Common myeloid progenitor, CD34-positive (primary cell): ENCODE measurements around the gene AP2S1.
"Not testable (repeated sequence)": the region's sequence is repeated elsewhere in the genome, so short reads cannot be mapped to it uniquely, and the experiment has no call there.

Experiments
- CTCF ChIA-PET: fragments of 350-600 bp; sonication (Branson Sonifier 250); formaldehyde crosslinking; loops from one replicate; lab custom pipeline; 2021; ENCODE audit warnings: antibody characterized with exemption; lab: Charles Lee
- POLR2A ChIA-PET: fragments of 350-600 bp; sonication (Branson Sonifier 250); formaldehyde crosslinking; loops from one replicate; lab custom pipeline; 2021; ENCODE audit warnings: antibody characterized with exemption; lab: Charles Lee
- DNase-seq, 3 donors: peaks; one replicate each; pipeline versions ENCODE4 v3.0.0 to v3.0.0-alpha.2; 2013
- H3K27ac ChIP-seq, 2 experiments: 1 replicate in 1 of 2; 2 replicates in 1 of 2; pipeline ENCODE4 v1.7.0; 2013; ENCODE audit warnings: inconsistent platforms in 2 of 2, low read length in 2 of 2, mild to moderate bottlenecking in 2 of 2, low read depth in 1 of 2, moderate library complexity in 1 of 2; ENCODE audit not compliant: severe bottlenecking in 2 of 2, insufficient read depth in 1 of 2, poor library complexity in 1 of 2
- H3K27me3 ChIP-seq, 5 experiments: replicated peaks in 2 of 5; 1 replicate in 3 of 5; 2 replicates in 2 of 5; pipeline versions ENCODE4 v1.6.1 to v1.7.0; 2013; ENCODE audit warnings: low read length in 4 of 5, mild to moderate bottlenecking in 2 of 5, moderate library complexity in 2 of 5, inconsistent platforms in 1 of 5; ENCODE audit not compliant: insufficient read depth in 5 of 5, control insufficient read depth in 4 of 5
- H3K36me3 ChIP-seq, 4 experiments: 1 replicate in 2 of 4; 2 replicates in 2 of 4; pipeline versions ENCODE4 v1.6.1 to v1.7.0; 2013; ENCODE audit warnings: low read length in 3 of 4, control low read depth in 1 of 4, mild to moderate bottlenecking in 1 of 4; ENCODE audit not compliant: control insufficient read depth in 4 of 4, insufficient read depth in 4 of 4
- H3K4me1 ChIP-seq, 4 experiments: 1 replicate in 3 of 4; 2 replicates in 1 of 4; pipeline versions ENCODE4 v1.6.1 to v1.7.1; 2013; ENCODE audit warnings: low read length in 3 of 4, mild to moderate bottlenecking in 3 of 4, control low read depth in 1 of 4, inconsistent platforms in 1 of 4, moderate library complexity in 1 of 4; ENCODE audit not compliant: control insufficient read depth in 4 of 4, insufficient read depth in 4 of 4; ENCODE audit errors: control extremely low read depth in 1 of 4
- H3K4me3 ChIP-seq, 7 experiments: 1 replicate in 4 of 7; 2 replicates in 3 of 7; pipeline versions ENCODE4 v1.5.1 to v1.7.0; 2013; ENCODE audit warnings: mild to moderate bottlenecking in 7 of 7, low read length in 6 of 7, moderate library complexity in 6 of 7, inconsistent platforms in 2 of 7, low read depth in 2 of 7, control low read depth in 1 of 7; ENCODE audit not compliant: insufficient read depth in 4 of 7, control insufficient read depth in 1 of 7; ENCODE audit errors: extremely low read depth in 1 of 7
- H3K9me3 ChIP-seq, 5 experiments: 1 replicate in 4 of 5; 2 replicates in 1 of 5; pipeline versions ENCODE4 v1.6.1 to v1.7.1; 2013; ENCODE audit warnings: low read length in 4 of 5, mild to moderate bottlenecking in 2 of 5, inconsistent platforms in 1 of 5, low read depth in 1 of 5, moderate library complexity in 1 of 5; ENCODE audit not compliant: control insufficient read depth in 4 of 5, insufficient read depth in 2 of 5; ENCODE audit errors: control extremely low read depth in 1 of 5
- WGBS: methylation state at CpG from one replicate; pipeline ENCODE4 v1.1.5; 2013; ENCODE audit not compliant: insufficient coverage; 5-methylcytosine and 5-hydroxymethylcytosine counted together

Gene AP2S1

DNA sequence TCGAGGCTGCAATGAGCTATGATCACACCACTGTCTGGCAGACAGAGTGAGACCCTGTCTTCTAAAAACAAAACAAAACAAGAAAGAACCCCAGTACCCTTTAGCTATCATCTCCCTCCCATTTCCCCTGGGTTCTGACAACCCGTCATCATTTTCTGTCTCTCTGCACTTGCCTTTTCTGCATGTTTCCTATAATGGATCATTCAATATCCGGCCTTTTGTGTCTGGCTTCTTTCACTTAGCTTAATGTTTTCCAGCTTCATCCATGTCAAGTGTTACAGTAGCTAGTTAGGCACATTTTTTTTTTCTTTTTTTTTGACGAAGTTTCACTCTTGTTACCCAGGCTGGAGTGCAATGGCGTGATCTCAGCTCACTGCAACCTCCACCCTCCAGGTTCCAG is 16.5 kb downstream of the AP2S1 start:
- ChIA-PET POLR2A (no interaction called here), CTCF (interaction anchor here (1.0 to 12.2 kb wide), 6 partner anchors 9 to 81 kb away, joined by 3 to 189 read pairs (median 4); no protein-coding TSS in a partner anchor)
- H3K36me3 ChIP-seq = peaks cover 3 to 10% (median 7%) of the 10 kb centered on the region in 4 experiments
- no peaks in the 10 kb centered on the region for H3K27me3 ChIP-seq
- no peaks in the 10 kb centered on the region for H3K9me3 ChIP-seq
- 88% methylated on average over 4 of the region's 5 CpGs for WGBS
- no peak overlapping the region for H3K4me3 ChIP-seq
- peaks cover 0 to 11% (median 6%) of the 10 kb centered on the region in 4 experiments for H3K4me1 ChIP-seq
- no peak for DNase-seq
- no peak overlapping the region for H3K27ac ChIP-seq

DNA sequence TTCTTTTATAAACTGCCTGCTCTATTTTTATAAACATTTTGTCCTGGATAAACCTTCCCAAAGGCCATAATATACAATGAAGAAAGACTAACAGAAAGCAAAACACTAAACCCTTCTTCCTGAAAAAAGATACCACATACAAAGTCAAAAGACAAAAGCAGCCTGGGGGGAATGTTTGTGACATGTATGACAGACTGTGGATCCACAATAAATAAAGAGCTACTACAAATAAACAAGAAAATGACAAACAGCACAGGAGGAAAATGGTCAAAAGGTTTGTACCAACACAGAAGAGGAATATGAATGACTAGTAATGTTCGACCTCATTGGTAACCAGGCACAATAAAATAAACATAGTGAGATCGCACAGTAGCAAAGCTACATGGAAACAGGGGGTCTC is 19.8 kb downstream of the AP2S1 start:
- DNase-seq = no peak
- Histone ChIP-seq H3K27me3 (no peaks in the 10 kb centered on the region), H3K27ac (no peak overlapping the region), H3K9me3 (no peaks in the 10 kb centered on the region), H3K4me1 (peaks cover 0 to 12% (median 6%) of the 10 kb centered on the region in 4 experiments), H3K4me3 (no peak overlapping the region), H3K36me3 (no peaks in the 10 kb centered on the region)
- CTCF ChIA-PET = interaction anchor here (1.2 to 1.9 kb wide), 7 partner anchors 8 to 73 kb away, joined by 3 to 12 read pairs (median 4); no protein-coding TSS in a partner anchor
- 100% methylated on average over 1 of the region's 2 CpGs for WGBS
- POLR2A ChIA-PET = no interaction called here

DNA sequence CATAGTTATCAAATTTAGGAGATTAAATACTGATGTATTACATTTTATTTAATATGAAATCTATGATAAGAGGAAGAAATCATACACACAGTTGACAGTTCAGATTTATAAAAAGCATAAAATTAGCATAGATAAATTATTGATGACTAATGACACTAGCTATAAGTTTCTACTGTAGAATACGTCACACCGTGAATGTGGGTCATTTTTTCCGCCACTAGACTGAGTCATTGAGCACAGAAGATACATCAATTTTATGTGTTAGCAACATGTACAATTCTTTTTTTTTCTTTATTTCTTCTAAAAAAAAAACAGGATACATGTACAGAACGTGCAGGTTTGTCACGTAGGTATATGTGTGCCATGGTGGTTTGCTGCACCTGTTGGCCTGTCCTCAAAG is 22.2 kb downstream of the AP2S1 start:
- Histone ChIP-seq H3K36me3 (no peaks in the 10 kb centered on the region), H3K27me3 (no peaks in the 10 kb centered on the region), H3K27ac (no peak overlapping the region), H3K4me1 (peaks cover 0 to 20% (median 13%) of the 10 kb centered on the region in 4 experiments), H3K4me3 (no peak overlapping the region), H3K9me3 (no peaks in the 10 kb centered on the region)
- DNase-seq = peak in 2 of 3 donors; percentile 24 to 39
- WGBS = 94% methylated on average over 3 of the region's 5 CpGs
- POLR2A ChIA-PET = no interaction called here
- CTCF ChIA-PET = interaction anchor here (1.4 to 2.2 kb wide), 2 partner anchors 70 to 77 kb away, joined by 3 to 7 read pairs; no protein-coding TSS in a partner anchor

DNA sequence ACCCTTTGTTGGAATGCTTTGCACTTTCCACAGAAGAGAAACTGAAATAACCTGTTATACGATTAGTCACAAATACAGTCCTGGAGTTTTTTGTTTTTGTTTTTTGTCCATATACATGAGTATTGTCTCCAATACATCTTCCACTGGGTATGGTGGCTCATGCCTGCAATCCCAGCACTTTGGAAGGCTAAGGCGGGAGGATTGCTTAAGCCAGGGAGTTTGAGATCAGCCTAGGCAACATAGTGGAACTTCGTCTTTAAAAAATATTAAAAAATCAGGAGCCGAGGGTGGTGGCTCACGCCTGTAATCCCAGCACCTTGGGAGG is 25.0 kb downstream of the AP2S1 start:
- DNase-seq = no peak
- Histone ChIP-seq H3K36me3 (no peaks in the 10 kb centered on the region), H3K27ac (no peak overlapping the region), H3K9me3 (no peaks in the 10 kb centered on the region), H3K4me1 (peaks cover 0 to 35% (median 28%) of the 10 kb centered on the region in 4 experiments), H3K27me3 (no peaks in the 10 kb centered on the region), H3K4me3 (no peak overlapping the region)
- POLR2A ChIA-PET = no interaction called here
- CTCF ChIA-PET = interaction anchor here (1.5 to 2.0 kb wide), 2 partner anchors 48 to 76 kb away, joined by 4 to 5 read pairs; no protein-coding TSS in a partner anchor
- 97% methylated on average over 4 of the region's 5 CpGs for WGBS

DNA sequence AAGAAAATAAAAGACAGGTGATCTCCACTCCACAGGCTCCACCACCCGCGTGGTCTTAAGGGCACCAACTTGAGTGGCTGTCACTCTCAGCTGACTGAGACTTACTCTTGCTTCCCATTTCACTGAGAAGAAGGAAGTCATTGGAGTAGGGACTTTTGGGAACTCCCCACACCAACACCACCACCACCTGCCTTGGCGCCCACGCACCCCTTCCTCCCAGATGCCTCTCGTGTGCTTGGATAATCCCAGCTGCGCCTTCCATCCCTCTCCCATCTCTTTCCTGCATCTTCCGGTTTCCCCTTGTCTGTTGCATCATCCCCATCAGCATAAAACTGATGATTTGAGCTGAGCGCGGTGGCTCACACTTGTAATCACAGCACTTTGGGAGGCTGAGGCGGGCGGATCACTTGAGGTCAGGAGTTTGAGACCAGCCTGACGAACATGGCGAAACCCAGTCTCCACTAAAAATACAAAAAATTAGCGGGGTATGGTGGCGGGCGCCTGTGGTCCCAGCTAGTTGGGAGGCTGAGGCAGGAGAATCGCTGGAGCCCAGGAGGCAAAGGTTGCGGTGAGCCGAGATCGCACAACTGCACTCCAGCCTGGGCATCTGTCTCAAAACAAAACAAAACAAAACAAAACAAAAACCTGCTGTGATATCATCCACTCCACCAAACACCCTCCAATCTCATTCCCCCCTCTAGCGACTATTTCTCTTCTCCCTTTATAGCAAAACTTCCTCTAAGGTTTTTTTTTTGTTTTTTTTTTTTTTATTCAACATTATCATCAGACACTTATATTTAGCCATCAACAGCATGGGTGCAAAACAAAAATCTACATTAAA is 25.5 kb downstream of the AP2S1 start:
- no peaks in the 10 kb centered on the region for H3K36me3 ChIP-seq
- peaks cover 0 to 39% (median 31%) of the 10 kb centered on the region in 4 experiments for H3K4me1 ChIP-seq
- POLR2A ChIA-PET = interaction anchor here (0.6 kb wide), 2 partner anchors 70 to 593 kb away, joined by 3 read pairs; no protein-coding TSS in a partner anchor
- H3K27me3 ChIP-seq = no peaks in the 10 kb centered on the region
- H3K9me3 ChIP-seq = no peaks in the 10 kb centered on the region
- CTCF ChIA-PET = interaction anchor here (1.0 to 2.0 kb wide), 7 partner anchors 9 to 75 kb away, joined by 3 to 8 read pairs (median 4); no protein-coding TSS in a partner anchor
- H3K27ac ChIP-seq = no peak overlapping the region
- H3K4me3 ChIP-seq = no peak overlapping the region
- DNase-seq = peak in 2 of 3 donors; percentile 63
- WGBS = 79% methylated on average over 15 of the region's 21 CpGs

DNA sequence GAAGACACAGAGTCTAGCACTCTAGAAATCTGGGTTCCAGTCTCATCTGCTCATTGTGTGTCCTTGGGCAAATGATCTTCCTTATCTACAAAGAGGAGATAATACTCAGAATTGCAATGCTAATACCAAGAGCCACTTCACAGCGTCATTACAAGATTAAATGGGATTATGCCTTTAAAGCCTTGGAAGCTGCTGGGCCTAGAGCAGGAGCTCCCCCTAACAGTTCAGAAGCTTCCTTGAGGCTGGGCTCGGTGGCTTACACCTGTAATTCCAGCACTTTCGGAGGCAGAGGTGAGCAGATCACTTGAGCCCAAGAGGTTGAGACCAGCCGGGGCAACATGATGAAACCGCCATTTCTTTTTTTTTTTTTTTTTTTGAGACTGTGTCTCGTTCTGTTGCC is 27.6 kb downstream of the AP2S1 start:
- DNase-seq = no peak
- ChIA-PET POLR2A (interaction anchor here (0.6 kb wide), 1 partner anchor 158 kb away, joined by 3 read pairs; no protein-coding TSS in a partner anchor), CTCF (interaction anchor here (1.1 to 1.8 kb wide), 6 partner anchors 8 to 65 kb away, joined by 3 to 7 read pairs (median 4); no protein-coding TSS in a partner anchor)
- Histone ChIP-seq H3K4me1 (peaks cover 0 to 34% (median 27%) of the 10 kb centered on the region in 4 experiments), H3K9me3 (no peaks in the 10 kb centered on the region), H3K4me3 (no peak overlapping the region), H3K36me3 (no peaks in the 10 kb centered on the region), H3K27me3 (no peaks in the 10 kb centered on the region), H3K27ac (no peak overlapping the region)
- 100% methylated on average over 3 of the region's 6 CpGs for WGBS

DNA sequence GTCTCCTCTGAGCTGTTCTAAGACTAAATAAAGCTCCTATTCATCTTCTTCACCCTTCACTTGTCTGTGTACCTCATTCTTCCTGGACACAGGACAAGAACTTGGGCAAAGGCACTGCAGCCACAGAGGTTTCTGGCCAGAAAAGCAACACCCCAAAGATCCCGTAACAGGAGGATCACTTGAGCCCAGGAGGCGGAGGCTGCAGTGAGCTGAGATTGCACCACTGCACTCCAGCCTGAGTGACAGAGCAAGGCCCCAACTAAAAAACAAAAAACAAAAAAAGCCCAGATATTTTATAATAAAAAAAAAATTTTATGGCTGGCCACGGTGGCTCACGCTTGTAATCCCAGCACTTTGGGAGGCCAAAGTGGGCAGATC is 28.2 kb downstream of the AP2S1 start:
- H3K4me3 ChIP-seq, POLR2A ChIA-PET, DNase-seq, H3K27ac ChIP-seq, H3K36me3 ChIP-seq, H3K27me3 ChIP-seq, H3K9me3 ChIP-seq: not testable (repeated sequence)
- CTCF ChIA-PET = interaction anchor here (1.1 to 2.1 kb wide), 8 partner anchors 9 to 66 kb away, joined by 3 to 14 read pairs (median 4); no protein-coding TSS in a partner anchor
- peaks cover 0 to 34% (median 27%) of the 10 kb centered on the region in 4 experiments for H3K4me1 ChIP-seq
- 89% methylated on average over 2 of the region's 4 CpGs for WGBS
